Liver (tissue), 9 donors: ENCODE data around the gene UBE3B. TPM values are rescaled to one million over a fixed set of nuclear protein-coding genes. Genes with fewer than 3 reads are reported as not detected.

Experiments used
- DNase-seq: peaks from one replicate; pipeline ENCODE4 v3.0.0-alpha.2; 2017; ENCODE audit warnings: low spot score
- H3K27ac ChIP-seq, 2 donors: one replicate each; pipeline ENCODE4 v1.7.0; 2013; ENCODE audit warnings: inconsistent platforms in 2 of 2, low read length in 2 of 2, control low read depth in 1 of 2, low read depth in 1 of 2, mild to moderate bottlenecking in 1 of 2
- H3K27me3 ChIP-seq, 4 donors: one replicate each; pipeline versions ENCODE4 v1.6.1 to v1.7.0; 2013; ENCODE audit warnings: low read length in 3 of 4, inconsistent platforms in 1 of 4, mild to moderate bottlenecking in 1 of 4, moderate library complexity in 1 of 4; ENCODE audit not compliant: control insufficient read depth in 4 of 4, insufficient read depth in 4 of 4
- H3K36me3 ChIP-seq, 4 donors: one replicate each; pipeline versions ENCODE4 v1.6.1 to v1.7.0; 2013; ENCODE audit warnings: low read length in 3 of 4, mild to moderate bottlenecking in 3 of 4, low read depth in 1 of 4, moderate library complexity in 1 of 4; ENCODE audit not compliant: control insufficient read depth in 4 of 4, insufficient read depth in 3 of 4
- H3K4me1 ChIP-seq, 4 donors: one replicate each; pipeline versions ENCODE4 v1.6.1 to v1.7.0; 2013; ENCODE audit warnings: low read length in 3 of 4, mild to moderate bottlenecking in 3 of 4, moderate library complexity in 1 of 4; ENCODE audit not compliant: control insufficient read depth in 4 of 4, insufficient read depth in 4 of 4
- H3K4me3 ChIP-seq, 3 donors: one replicate each; pipeline versions ENCODE4 v1.6.1 to v1.7.0; 2013; ENCODE audit warnings: low read length in 3 of 3, control low read depth in 1 of 3, low read depth in 1 of 3, mild to moderate bottlenecking in 1 of 3
- H3K9ac ChIP-seq, 2 donors: one replicate each; pipeline ENCODE4 v1.7.0; 2013; ENCODE audit warnings: low read length in 2 of 2, mild to moderate bottlenecking in 2 of 2, moderate library complexity in 2 of 2, control low read depth in 1 of 2, low read depth in 1 of 2
- H3K9me3 ChIP-seq, 4 donors: one replicate each; pipeline versions ENCODE4 v1.6.1 to v1.7.0; 2013; ENCODE audit warnings: low read length in 3 of 4; ENCODE audit not compliant: control insufficient read depth in 4 of 4
- EGR1 ChIP-seq, 2 donors: IDR thresholded peaks; 2 replicates each; pipeline ENCODE4 v1.6.1; 2016 to 2018; ENCODE audit warnings: antibody characterized with exemption in 2 of 2, low read depth in 2 of 2
- FOXA1 ChIP-seq: IDR thresholded peaks from 2 replicates; pipeline ENCODE4 v1.6.1; 2016; ENCODE audit warnings: antibody characterized with exemption
- FOXA2 ChIP-seq: IDR thresholded peaks from 2 replicates; pipeline ENCODE4 v1.6.1; 2016; ENCODE audit warnings: antibody characterized with exemption
- GABPA ChIP-seq, 2 donors: IDR thresholded peaks in 1 of 2; conservative IDR thresholded peaks in 1 of 2; 2 replicates each; pipeline ENCODE4 v1.6.1; 2016; ENCODE audit warnings: antibody characterized with exemption in 2 of 2, mild to moderate bottlenecking in 1 of 2, moderate library complexity in 1 of 2
- HNF4A ChIP-seq, 2 donors: conservative IDR thresholded peaks; 2 replicates each; pipeline ENCODE4 v1.6.1; 2016; ENCODE audit warnings: antibody characterized with exemption in 2 of 2, mild to moderate bottlenecking in 2 of 2
- HNF4G ChIP-seq: IDR thresholded peaks from 2 replicates; pipeline ENCODE4 v1.6.1; 2016; ENCODE audit warnings: antibody characterized with exemption
- JUND ChIP-seq, 2 donors: IDR thresholded peaks; 2 replicates each; pipeline ENCODE4 v1.6.1; 2016; ENCODE audit warnings: antibody characterized with exemption in 2 of 2
- NR2F2 ChIP-seq: IDR thresholded peaks from 2 replicates; pipeline ENCODE4 v1.6.1; 2016; ENCODE audit warnings: antibody characterized with exemption
- RAD21 ChIP-seq, 2 donors: IDR thresholded peaks; 2 replicates each; pipeline ENCODE4 v1.6.1; 2016; ENCODE audit warnings: antibody characterized with exemption in 2 of 2, mild to moderate bottlenecking in 2 of 2
- RXRA ChIP-seq, 2 donors: IDR thresholded peaks; 2 replicates each; pipeline ENCODE4 v1.6.1; 2017 to 2018; ENCODE audit warnings: antibody characterized with exemption in 2 of 2, mild to moderate bottlenecking in 1 of 2
- SP1 ChIP-seq: IDR thresholded peaks from 2 replicates; pipeline ENCODE4 v1.6.1; 2018; ENCODE audit warnings: antibody characterized with exemption, mild to moderate bottlenecking
- TAF1 ChIP-seq: conservative IDR thresholded peaks from 2 replicates; pipeline ENCODE4 v1.6.1; 2016; ENCODE audit warnings: antibody characterized with exemption, mild to moderate bottlenecking
- YY1 ChIP-seq: IDR thresholded peaks from 2 replicates; pipeline ENCODE4 v1.6.1; 2016; ENCODE audit warnings: antibody characterized with exemption, mild to moderate bottlenecking
- WGBS: extraction: QIAGEN DNeasy Blood & Tissue Kit; methylation state at CpG from one replicate; pipeline ENCODE4 v1.1.7; 2013; 5-methylcytosine and 5-hydroxymethylcytosine counted together
- polyA plus RNA-seq, 2 donors: library from polyadenylated mRNA; stranded (reverse) in 1 of 2; unstranded in 1 of 2; fragments of 200-250 nt in 1 of 2; fragments of >200 nt in 1 of 2; fragmentation: Nextera tagmentation in 1 of 2; extraction: Ambion mirVana in 1 of 2; gene quantifications; one replicate each; pipeline versions ENCODE4 v1.2.1 to v1.2.3, GENCODE V29; 2013 to 2015
- total RNA-seq, 2 donors: library from RNA; depleted of rRNA; stranded (reverse); fragments of >200 nt; gene quantifications; one replicate each; pipeline ENCODE4 v1.2.3, GENCODE V29; 2014
- TF ChIP-seq, protein P1 (sequence below): fragments of 150-350 bp; IDR thresholded peaks from 2 replicates; pipeline ENCODE4 v1.5.1; 2017; ENCODE audit warnings: improper control_type of control experiment, low read depth, low read length; ENCODE audit not compliant: missing input control
- TF ChIP-seq, protein P2 (sequence below): IDR thresholded peaks from 2 replicates; pipeline ENCODE4 v1.6.1; 2016; ENCODE audit warnings: antibody characterized with exemption
- TF ChIP-seq, protein P3 (sequence below): IDR thresholded peaks from 2 replicates; pipeline ENCODE4 v1.6.1; 2016; ENCODE audit warnings: antibody characterized with exemption
- TF ChIP-seq, protein P4 (sequence below): IDR thresholded peaks from 2 replicates; pipeline ENCODE4 v1.6.1; 2016; ENCODE audit warnings: antibody characterized with exemption
- TF ChIP-seq, protein P5 (sequence below): IDR thresholded peaks from 2 replicates; pipeline ENCODE4 v1.6.1; 2016; ENCODE audit warnings: antibody characterized with exemption, mild to moderate bottlenecking
- donor health status: healthy.
- donor health status: healthy.
- donor health status: healthy.
- donor health status: healthy.
- donor health status: healthy.

Gene UBE3B
- total and polyA plus RNA-seq, 4 donors = 9.3 to 43.4 (median 24.1) TPM

GRCh38 chr12:109452489-109452888 is 24.9 kb upstream of the UBE3B start:
- Histone ChIP-seq H3K9me3 (no peaks in the 10 kb centered on the region), H3K4me1 (peaks cover 0 to 9% (median 4%) of the 10 kb centered on the region in 4 donors), H3K27me3 (no peaks in the 10 kb centered on the region), H3K9ac (no peak overlapping the region), H3K27ac (no peak overlapping the region), H3K4me3 (no peak overlapping the region), H3K36me3 (peaks cover 10 to 53% (median 31%) of the 10 kb centered on the region in 4 donors)
- 48% methylated on average over 2 of the region's 2 CpGs for WGBS
- TF ChIP-seq HNF4A (conservative IDR thresholded peaks at IDR 0.05) (no peak), FOXA1 (no peak), GABPA (IDR thresholded peaks at IDR 0.05 in 1 of 2, conservative IDR thresholded peaks at IDR 0.05 in 1 of 2) (no peak), TAF1 (no peak), HNF4G (no peak), EGR1 (IDR thresholded peaks at IDR 0.05; ENCODE audit: low read depth in 2 of 2) (no peak), RXRA (IDR thresholded peaks at IDR 0.05) (no peak), SP1 (no peak), NR2F2 (no peak), YY1 (no peak), FOXA2 (no peak), RAD21 (IDR thresholded peaks at IDR 0.05) (no peak), JUND (IDR thresholded peaks at IDR 0.05) (no peak)
- TF ChIP-seq, protein P1, sequence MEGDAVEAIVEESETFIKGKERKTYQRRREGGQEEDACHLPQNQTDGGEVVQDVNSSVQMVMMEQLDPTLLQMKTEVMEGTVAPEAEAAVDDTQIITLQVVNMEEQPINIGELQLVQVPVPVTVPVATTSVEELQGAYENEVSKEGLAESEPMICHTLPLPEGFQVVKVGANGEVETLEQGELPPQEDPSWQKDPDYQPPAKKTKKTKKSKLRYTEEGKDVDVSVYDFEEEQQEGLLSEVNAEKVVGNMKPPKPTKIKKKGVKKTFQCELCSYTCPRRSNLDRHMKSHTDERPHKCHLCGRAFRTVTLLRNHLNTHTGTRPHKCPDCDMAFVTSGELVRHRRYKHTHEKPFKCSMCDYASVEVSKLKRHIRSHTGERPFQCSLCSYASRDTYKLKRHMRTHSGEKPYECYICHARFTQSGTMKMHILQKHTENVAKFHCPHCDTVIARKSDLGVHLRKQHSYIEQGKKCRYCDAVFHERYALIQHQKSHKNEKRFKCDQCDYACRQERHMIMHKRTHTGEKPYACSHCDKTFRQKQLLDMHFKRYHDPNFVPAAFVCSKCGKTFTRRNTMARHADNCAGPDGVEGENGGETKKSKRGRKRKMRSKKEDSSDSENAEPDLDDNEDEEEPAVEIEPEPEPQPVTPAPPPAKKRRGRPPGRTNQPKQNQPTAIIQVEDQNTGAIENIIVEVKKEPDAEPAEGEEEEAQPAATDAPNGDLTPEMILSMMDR = no peak
- TF ChIP-seq, protein P2, sequence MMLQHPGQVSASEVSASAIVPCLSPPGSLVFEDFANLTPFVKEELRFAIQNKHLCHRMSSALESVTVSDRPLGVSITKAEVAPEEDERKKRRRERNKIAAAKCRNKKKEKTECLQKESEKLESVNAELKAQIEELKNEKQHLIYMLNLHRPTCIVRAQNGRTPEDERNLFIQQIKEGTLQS = no peak
- TF ChIP-seq, protein P3, sequence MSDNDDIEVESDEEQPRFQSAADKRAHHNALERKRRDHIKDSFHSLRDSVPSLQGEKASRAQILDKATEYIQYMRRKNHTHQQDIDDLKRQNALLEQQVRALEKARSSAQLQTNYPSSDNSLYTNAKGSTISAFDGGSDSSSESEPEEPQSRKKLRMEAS = no peak
- TF ChIP-seq, protein P4, sequence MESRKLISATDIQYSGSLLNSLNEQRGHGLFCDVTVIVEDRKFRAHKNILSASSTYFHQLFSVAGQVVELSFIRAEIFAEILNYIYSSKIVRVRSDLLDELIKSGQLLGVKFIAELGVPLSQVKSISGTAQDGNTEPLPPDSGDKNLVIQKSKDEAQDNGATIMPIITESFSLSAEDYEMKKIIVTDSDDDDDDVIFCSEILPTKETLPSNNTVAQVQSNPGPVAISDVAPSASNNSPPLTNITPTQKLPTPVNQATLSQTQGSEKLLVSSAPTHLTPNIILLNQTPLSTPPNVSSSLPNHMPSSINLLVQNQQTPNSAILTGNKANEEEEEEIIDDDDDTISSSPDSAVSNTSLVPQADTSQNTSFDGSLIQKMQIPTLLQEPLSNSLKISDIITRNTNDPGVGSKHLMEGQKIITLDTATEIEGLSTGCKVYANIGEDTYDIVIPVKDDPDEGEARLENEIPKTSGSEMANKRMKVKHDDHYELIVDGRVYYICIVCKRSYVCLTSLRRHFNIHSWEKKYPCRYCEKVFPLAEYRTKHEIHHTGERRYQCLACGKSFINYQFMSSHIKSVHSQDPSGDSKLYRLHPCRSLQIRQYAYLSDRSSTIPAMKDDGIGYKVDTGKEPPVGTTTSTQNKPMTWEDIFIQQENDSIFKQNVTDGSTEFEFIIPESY = no peak
- TF ChIP-seq, protein P5, sequence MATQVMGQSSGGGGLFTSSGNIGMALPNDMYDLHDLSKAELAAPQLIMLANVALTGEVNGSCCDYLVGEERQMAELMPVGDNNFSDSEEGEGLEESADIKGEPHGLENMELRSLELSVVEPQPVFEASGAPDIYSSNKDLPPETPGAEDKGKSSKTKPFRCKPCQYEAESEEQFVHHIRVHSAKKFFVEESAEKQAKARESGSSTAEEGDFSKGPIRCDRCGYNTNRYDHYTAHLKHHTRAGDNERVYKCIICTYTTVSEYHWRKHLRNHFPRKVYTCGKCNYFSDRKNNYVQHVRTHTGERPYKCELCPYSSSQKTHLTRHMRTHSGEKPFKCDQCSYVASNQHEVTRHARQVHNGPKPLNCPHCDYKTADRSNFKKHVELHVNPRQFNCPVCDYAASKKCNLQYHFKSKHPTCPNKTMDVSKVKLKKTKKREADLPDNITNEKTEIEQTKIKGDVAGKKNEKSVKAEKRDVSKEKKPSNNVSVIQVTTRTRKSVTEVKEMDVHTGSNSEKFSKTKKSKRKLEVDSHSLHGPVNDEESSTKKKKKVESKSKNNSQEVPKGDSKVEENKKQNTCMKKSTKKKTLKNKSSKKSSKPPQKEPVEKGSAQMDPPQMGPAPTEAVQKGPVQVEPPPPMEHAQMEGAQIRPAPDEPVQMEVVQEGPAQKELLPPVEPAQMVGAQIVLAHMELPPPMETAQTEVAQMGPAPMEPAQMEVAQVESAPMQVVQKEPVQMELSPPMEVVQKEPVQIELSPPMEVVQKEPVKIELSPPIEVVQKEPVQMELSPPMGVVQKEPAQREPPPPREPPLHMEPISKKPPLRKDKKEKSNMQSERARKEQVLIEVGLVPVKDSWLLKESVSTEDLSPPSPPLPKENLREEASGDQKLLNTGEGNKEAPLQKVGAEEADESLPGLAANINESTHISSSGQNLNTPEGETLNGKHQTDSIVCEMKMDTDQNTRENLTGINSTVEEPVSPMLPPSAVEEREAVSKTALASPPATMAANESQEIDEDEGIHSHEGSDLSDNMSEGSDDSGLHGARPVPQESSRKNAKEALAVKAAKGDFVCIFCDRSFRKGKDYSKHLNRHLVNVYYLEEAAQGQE = no peak
- no peak for DNase-seq
